HG03521 (cell line): ENCODE data around the gene EEA1.

ENCODE experiments used
- ATAC-seq: cut with Tn5 transposase; IDR thresholded peaks from one replicate; pipeline ENCODE4 v1.9.1; 2021; ENCODE audit warnings: mild to moderate bottlenecking, moderate library complexity; ENCODE audit not compliant: unreplicated experiment

Gene EEA1

DNA sequence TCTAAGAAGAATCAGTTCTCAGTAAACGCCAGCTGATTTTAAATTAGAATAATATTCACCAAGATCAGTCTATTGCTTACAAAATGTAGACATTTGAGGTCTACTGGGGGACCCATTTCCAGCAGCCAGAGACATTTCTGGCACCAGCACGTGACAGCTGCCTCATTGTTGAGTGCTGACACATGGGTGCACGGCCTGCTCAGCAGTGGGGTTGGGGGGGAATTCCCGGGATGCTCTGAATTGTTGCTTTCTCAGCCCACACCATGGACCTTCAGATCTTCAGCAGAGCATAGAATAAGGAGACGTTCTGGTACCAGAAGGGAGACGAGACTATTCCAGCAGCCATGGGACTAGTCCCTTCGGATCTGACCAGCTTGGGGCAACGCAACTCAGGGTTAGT is 208.0 kb downstream of the EEA1 start:
- ATAC-seq, result no peak
